ENCODE results near the gene SYNE4.

GRCh38 chr19:36047835-36048234, 39.2 kb upstream of the SYNE4 start:
- TF ChIP-seq CTCF (IDR thresholded peaks at IDR 0.05), result no peak
- TF ChIP-seq POLR2A (IDR thresholded peaks at IDR 0.05), result no peak
- no peak for TF ChIP-seq EP300 (IDR thresholded peaks at IDR 0.05)
- TF ChIP-seq POLR2AphosphoS5 (IDR thresholded peaks at IDR 0.05), result no peak

All from suprapubic skin (tissue), 4 donors.